Stimulated activated naive B cell treated with anti-CD40 and anti-IgM and Interleukin-4, amounts not matched to agents 10 μg/mL and 1 μg/mL and 100 μg/mL, for 72 hours (primary cell): Measurements from ENCODE around the gene PTX3.

Experiments used
- ATAC-seq, 2 donors: fragments of 150-1000 bp; cut with Tn5 transposase; replicated peaks; 2 replicates each; pipeline ENCODE4 v1.10.0; 2021; ENCODE audit warnings: moderate library complexity in 1 of 2
- DNase-seq: peaks from one replicate; pipeline ENCODE4 v3.0.0; 2021
- H3K27ac Mint-ChIP-seq: one replicate; pipeline ENCODE4 v1.8.0; 2022; ENCODE audit warnings: mild to moderate bottlenecking, mixed read lengths
- H3K27me3 Mint-ChIP-seq, 2 donors: one replicate each; pipeline ENCODE4 v1.8.0; 2022; ENCODE audit warnings: mixed read lengths in 2 of 2
- H3K36me3 Mint-ChIP-seq, 2 donors: one replicate each; pipeline ENCODE4 v1.8.0; 2022; ENCODE audit warnings: mixed read lengths in 2 of 2, mild to moderate bottlenecking in 1 of 2
- H3K4me1 Mint-ChIP-seq, 2 donors: one replicate each; pipeline ENCODE4 v1.8.0; 2022; ENCODE audit warnings: mixed read lengths in 2 of 2, mild to moderate bottlenecking in 1 of 2
- H3K4me3 Mint-ChIP-seq, 2 donors: one replicate each; pipeline ENCODE4 v1.8.0; 2022; ENCODE audit warnings: mild to moderate bottlenecking in 2 of 2, mixed read lengths in 2 of 2, moderate library complexity in 1 of 2
- H3K9me3 Mint-ChIP-seq, 2 donors: one replicate each; pipeline ENCODE4 v1.8.0; 2022; ENCODE audit warnings: mixed read lengths in 2 of 2, mild to moderate bottlenecking in 1 of 2

Gene PTX3

DNA sequence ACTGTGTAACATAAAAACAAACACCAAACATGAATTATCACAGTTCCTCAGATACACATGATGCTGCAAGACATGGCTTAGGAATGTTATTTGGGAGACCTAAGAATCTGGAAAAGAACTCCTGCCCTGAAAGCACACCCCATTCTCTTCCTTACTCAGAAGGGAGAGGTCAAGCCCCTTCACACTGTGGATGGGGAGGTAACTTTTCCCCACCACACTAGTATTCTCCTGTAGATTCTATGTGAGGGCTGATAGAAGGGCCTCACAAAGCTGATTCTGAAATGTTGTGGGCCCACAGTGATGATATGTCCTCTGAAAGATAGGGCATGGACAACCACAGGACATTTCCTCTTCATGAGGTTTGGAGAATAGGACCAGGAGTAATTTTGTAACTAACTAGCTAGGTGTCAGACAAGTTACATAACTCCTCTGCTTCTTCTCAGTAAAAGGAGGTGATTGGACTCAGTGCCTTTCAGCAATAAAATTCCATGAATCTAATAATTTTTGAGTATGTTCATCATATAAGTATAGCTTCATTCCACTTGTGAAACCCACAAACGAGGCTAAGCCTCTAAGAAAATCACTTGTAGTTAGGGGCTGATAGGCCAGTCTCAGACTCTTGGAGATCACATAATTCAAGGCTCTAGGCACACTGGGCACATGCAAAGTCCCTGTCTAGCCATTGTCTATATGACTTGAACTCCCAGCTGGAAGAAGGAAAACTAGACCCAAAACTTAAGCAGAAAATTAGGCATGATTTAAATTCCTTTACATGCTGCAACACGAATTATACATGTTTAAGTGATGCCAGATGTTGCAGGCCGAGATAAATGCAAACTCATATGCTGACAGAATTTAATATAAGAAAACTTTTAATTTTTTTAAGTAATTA lies 7.5 kb downstream of the PTX3 start:
- no peaks in the 10 kb centered on the region for H3K27me3 Mint-ChIP-seq

DNA sequence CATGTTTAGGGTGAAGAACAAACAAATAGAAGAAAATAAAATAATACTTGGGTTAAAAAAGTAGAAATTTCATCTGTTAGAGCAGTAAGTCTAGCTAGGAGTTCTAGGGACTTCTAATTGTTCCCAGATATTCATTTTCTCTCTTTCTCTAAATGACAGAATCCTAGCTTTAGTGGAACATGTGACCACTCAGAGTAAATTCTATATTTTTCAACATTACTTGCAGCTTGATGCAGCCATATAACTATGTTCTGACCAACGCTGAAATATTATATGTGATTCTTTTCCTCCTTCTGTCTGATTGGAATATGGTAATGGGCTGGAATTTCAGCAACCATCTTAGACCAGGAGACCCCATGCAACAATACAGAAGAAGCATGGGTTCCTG lies 8.1 kb downstream of the PTX3 start:
- Mint-ChIP-seq H3K27ac (no peak overlapping the region), H3K9me3 (peaks cover 2 to 4% of the 10 kb centered on the region in 2 donors)

More for the DNA sequence above, 7.5 kb downstream of the PTX3 start:
- H3K36me3 Mint-ChIP-seq = no peaks in the 10 kb centered on the region
- no peaks in the 10 kb centered on the region for H3K4me1 Mint-ChIP-seq
- peaks cover 0 to 2% of the 10 kb centered on the region in 2 donors for H3K9me3 Mint-ChIP-seq
- ATAC-seq (no peak), DNase-seq (no peak)
- no peak overlapping the region for H3K4me3 Mint-ChIP-seq
- H3K27ac Mint-ChIP-seq = no peak overlapping the region

DNA sequence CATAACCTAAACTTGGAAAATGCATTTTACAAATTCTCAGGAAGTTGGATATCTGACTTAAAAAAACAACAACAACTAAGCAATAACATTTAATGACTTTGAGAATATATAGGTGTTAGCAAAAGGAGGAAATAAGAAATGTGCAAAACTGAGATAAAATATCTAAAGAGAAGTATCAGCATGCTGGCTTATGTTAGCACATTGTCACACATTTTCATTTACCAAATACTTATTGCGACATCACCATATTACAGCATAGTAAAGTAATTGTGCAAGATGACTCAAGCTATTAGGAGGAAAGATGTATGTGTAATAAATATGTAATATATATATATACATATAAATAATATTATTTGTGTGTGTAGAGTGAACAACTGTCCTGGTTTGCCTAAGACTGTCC lies 9.2 kb downstream of the PTX3 start:
- ATAC-seq = no peak

More for the DNA sequence above, 8.1 kb downstream of the PTX3 start:
- Mint-ChIP-seq H3K36me3 (no peaks in the 10 kb centered on the region), H3K4me1 (no peaks in the 10 kb centered on the region), H3K4me3 (no peak overlapping the region), H3K27me3 (no peaks in the 10 kb centered on the region)
- ATAC-seq (no peak), DNase-seq (no peak)

GRCh38 chr3:157447026-157447694 lies 10.5 kb downstream of the PTX3 start:
- ATAC-seq (no peak), DNase-seq (no peak)
- Mint-ChIP-seq H3K4me3 (no peak overlapping the region), H3K36me3 (no peaks in the 10 kb centered on the region), H3K4me1 (peaks cover 2 to 4% of the 10 kb centered on the region in 2 donors), H3K27ac (no peak overlapping the region), H3K27me3 (no peaks in the 10 kb centered on the region), H3K9me3 (peaks cover 4% of the 10 kb centered on the region in 2 donors)

More for the DNA sequence above, 9.2 kb downstream of the PTX3 start:
- Mint-ChIP-seq H3K9me3 (peaks cover 2 to 4% of the 10 kb centered on the region in 2 donors), H3K4me3 (no peak overlapping the region), H3K27ac (no peak overlapping the region), H3K27me3 (no peaks in the 10 kb centered on the region), H3K4me1 (no peaks in the 10 kb centered on the region), H3K36me3 (no peaks in the 10 kb centered on the region)
- DNase-seq = no peak

DNA sequence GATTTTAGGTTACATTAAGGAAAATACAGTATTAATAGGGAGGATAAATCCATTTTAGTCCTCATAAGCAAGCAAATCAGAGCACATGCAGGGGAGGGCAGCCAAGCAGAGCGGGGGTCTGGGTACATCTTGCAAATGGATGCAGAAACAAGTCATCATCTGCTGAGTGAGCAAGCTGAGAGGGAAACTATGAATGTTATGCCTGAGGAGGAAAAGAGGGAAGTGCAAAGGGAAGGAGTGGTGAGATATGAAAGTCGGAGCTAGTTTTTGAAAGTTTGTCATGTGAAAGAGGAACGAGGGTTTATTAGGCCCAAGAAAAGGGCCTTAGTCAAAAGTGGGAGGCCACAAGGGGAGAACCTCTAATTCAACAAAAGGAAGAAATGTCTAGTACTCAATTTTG lies 15.4 kb downstream of the PTX3 start:
- peaks cover 4% of the 10 kb centered on the region in 2 donors for H3K9me3 Mint-ChIP-seq
- no peaks in the 10 kb centered on the region for H3K27me3 Mint-ChIP-seq
- no peaks in the 10 kb centered on the region for H3K36me3 Mint-ChIP-seq
- ATAC-seq (peak; percentile 55 to 65), DNase-seq (no peak)
- no peak overlapping the region for H3K4me3 Mint-ChIP-seq
- H3K4me1 Mint-ChIP-seq = peaks cover 4 to 6% of the 10 kb centered on the region in 2 donors
- no peak overlapping the region for H3K27ac Mint-ChIP-seq

- no peak for ATAC-seq
- H3K4me1 Mint-ChIP-seq = peaks cover 4 to 6% of the 10 kb centered on the region in 2 donors
- H3K27me3 Mint-ChIP-seq = peaks cover 10% of the 10 kb centered on the region in 2 donors
- no peaks in the 10 kb centered on the region for H3K36me3 Mint-ChIP-seq
- no peak for DNase-seq
- no peak overlapping the region for H3K4me3 Mint-ChIP-seq
- H3K27ac Mint-ChIP-seq = no peak overlapping the region
- peaks cover 6 to 9% of the 10 kb centered on the region in 2 donors for H3K9me3 Mint-ChIP-seq
These were observed 17.2 kb downstream of the PTX3 start for GRCh38 chr3:157453824-157454223.

DNA sequence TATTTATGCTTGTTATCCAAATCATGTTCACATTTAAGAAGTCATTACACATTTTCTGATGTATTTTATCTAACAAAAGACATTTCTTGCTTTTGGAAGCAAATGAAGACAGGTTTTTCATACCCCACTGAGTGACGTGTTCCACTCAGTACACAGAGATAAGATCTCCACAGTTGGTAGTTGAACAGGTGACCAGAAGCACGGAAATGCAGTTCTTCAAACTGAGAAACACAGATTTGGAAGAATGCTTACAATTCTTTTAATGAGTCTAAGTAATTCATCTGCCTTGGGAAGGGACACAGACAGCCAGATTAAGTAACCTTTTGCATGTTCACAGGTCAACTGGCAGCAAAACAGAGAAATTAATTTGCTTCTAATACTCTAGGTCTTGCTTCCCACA lies 23.1 kb downstream of the PTX3 start:
- Mint-ChIP-seq H3K36me3 (no peaks in the 10 kb centered on the region), H3K4me3 (no peak overlapping the region), H3K27ac (no peak overlapping the region), H3K9me3 (peaks cover 5% of the 10 kb centered on the region in 2 donors), H3K4me1 (no peaks in the 10 kb centered on the region), H3K27me3 (peaks cover 20 to 21% of the 10 kb centered on the region in 2 donors)
- ATAC-seq (no peak), DNase-seq (no peak)

GRCh38 chr3:157460253-157460652 lies 23.6 kb downstream of the PTX3 start:
- Mint-ChIP-seq H3K4me3 (no peak overlapping the region), H3K36me3 (no peaks in the 10 kb centered on the region)
- no peak for ATAC-seq

DNA sequence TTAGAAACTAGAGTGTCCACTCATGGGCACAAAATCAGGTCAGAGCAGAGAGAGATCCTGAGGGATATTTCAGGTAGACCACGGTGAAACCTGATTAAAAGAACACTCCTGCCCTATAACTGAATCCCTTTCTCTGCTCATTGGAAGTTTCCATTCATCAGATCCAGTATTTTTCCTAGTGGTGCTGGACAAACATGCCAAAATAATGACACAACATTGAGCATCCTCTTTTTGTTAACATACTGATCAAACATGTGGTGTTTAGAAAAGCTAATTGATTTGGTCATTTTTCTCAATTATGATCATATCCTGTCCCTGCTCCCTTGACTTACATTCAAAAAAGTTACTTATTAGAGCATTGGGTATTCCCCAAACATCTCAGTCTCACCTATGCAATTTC lies 27.2 kb downstream of the PTX3 start:
- H3K27ac Mint-ChIP-seq = no peak overlapping the region
- peaks cover 10 to 11% of the 10 kb centered on the region in 2 donors for H3K27me3 Mint-ChIP-seq
- no peaks in the 10 kb centered on the region for H3K36me3 Mint-ChIP-seq
- H3K4me1 Mint-ChIP-seq = no peaks in the 10 kb centered on the region
- ATAC-seq (no peak), DNase-seq (no peak)
- H3K9me3 Mint-ChIP-seq = peaks cover 0 to 3% of the 10 kb centered on the region in 2 donors
- no peak overlapping the region for H3K4me3 Mint-ChIP-seq

More at GRCh38 chr3:157460253-157460652, 23.6 kb downstream of the PTX3 start:
- no peak for DNase-seq
- Mint-ChIP-seq H3K27ac (no peak overlapping the region), H3K4me1 (no peaks in the 10 kb centered on the region), H3K9me3 (peaks cover 5% of the 10 kb centered on the region in 2 donors), H3K27me3 (peaks cover 20 to 21% of the 10 kb centered on the region in 2 donors)

DNA sequence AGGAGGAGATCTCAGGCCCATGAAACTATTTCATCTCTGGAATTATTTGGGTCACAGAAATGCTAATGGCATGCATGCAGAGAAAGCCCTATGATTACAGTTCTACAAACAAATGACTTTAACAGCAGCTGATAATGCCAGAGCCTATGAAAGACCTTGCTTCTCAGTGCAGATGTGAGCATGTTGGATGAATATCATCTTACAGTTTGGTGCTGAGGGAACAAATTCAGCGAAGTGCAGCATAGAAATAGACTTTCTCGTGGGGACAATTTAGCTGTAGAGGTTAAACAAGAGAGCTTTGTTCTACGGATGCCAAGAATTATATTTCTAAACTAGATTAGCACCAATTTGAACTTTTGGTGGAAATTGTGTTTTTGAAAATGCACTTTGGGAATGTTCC lies 27.7 kb downstream of the PTX3 start:
- Mint-ChIP-seq H3K27me3 (peaks cover 5 to 11% of the 10 kb centered on the region in 2 donors), H3K36me3 (no peaks in the 10 kb centered on the region), H3K9me3 (no peaks in the 10 kb centered on the region), H3K27ac (no peak overlapping the region), H3K4me1 (no peaks in the 10 kb centered on the region), H3K4me3 (no peak overlapping the region)
- ATAC-seq (no peak), DNase-seq (no peak)

GRCh38 chr3:157465741-157466140 lies 29.1 kb downstream of the PTX3 start:
- Mint-ChIP-seq H3K9me3 (no peaks in the 10 kb centered on the region), H3K4me1 (no peaks in the 10 kb centered on the region), H3K27ac (no peak overlapping the region), H3K4me3 (no peak overlapping the region), H3K27me3 (peaks cover under 1 to 1% of the 10 kb centered on the region in 2 donors), H3K36me3 (no peaks in the 10 kb centered on the region)
- ATAC-seq = no peak
- DNase-seq = no peak

DNA sequence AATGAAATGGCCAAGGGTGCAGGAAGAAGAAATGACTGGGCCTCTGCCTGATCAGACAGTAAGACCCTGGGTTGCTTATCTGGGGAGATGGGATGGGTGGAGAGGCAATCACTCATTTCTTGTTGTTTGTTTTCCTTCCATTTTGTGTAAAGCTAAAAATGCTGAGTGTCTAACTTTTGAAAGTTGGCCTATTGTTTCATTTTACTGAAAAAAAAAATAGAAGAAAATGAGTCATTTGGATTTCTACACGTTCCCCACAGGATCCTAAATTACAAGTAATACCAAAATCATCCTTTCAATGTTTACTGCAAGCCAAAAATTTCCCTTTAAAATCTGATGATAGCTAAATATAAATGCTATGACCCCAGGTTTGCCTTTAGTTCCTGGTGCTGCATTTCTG lies 30.6 kb downstream of the PTX3 start:
- no peak overlapping the region for H3K27ac Mint-ChIP-seq
- ATAC-seq (no peak), DNase-seq (no peak)
- no peaks in the 10 kb centered on the region for H3K27me3 Mint-ChIP-seq
- H3K4me3 Mint-ChIP-seq = no peak overlapping the region
- no peaks in the 10 kb centered on the region for H3K4me1 Mint-ChIP-seq
- H3K9me3 Mint-ChIP-seq = no peaks in the 10 kb centered on the region
- H3K36me3 Mint-ChIP-seq = no peaks in the 10 kb centered on the region

DNA sequence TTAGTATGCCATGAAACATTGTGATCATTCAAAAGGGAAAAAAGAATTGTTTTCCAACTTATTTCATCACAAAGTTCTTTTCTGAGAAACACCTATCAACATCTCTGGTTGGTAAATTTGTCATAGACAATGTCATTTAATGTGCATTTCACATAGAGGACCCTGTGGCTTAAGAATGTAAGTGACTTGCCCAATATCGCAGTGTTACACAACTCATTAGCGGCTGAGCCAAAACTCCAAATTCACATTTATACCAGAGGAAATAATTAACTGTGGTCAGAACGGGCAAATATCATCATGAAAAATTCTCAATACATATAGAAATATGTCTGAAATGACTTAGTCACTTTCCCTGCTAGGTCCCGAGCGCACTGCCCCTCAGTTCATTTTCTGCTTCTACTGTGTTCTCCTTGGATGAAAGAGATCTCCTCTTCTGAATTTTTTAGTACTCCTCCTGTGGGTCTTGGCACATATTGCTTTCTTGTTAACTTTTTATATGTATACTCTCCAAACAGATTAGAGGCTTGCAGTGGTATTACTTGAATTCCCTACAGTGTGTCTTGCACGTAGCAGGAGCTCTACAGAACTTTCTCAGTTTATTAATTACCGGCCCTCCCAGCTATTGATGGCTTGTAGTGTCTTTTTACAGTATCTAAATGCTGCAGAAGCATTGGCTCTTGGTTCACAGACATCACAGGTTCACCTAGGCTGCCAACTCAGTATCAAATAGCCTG lies 33.1 kb downstream of the PTX3 start:
- H3K36me3 Mint-ChIP-seq = no peaks in the 10 kb centered on the region
- no peaks in the 10 kb centered on the region for H3K4me1 Mint-ChIP-seq
- H3K9me3 Mint-ChIP-seq = no peaks in the 10 kb centered on the region
- ATAC-seq (no peak), DNase-seq (no peak)
- H3K27me3 Mint-ChIP-seq = no peaks in the 10 kb centered on the region
- no peak overlapping the region for H3K27ac Mint-ChIP-seq
- H3K4me3 Mint-ChIP-seq = no peak overlapping the region

GRCh38 chr3:157471064-157471463 lies 34.4 kb downstream of the PTX3 start:
- no peaks in the 10 kb centered on the region for H3K9me3 Mint-ChIP-seq
- no peaks in the 10 kb centered on the region for H3K27me3 Mint-ChIP-seq
- H3K27ac Mint-ChIP-seq = no peak overlapping the region
- no peaks in the 10 kb centered on the region for H3K36me3 Mint-ChIP-seq
- no peak overlapping the region for H3K4me3 Mint-ChIP-seq
- no peaks in the 10 kb centered on the region for H3K4me1 Mint-ChIP-seq
- DNase-seq (no peak), ATAC-seq (no peak)
